Activated naive CD4-positive, alpha-beta T cell treated with anti-CD3 and anti-CD28 coated beads, Interleukin-2, amount 50 U/mL, for 72 hours (primary cell): ENCODE results near the gene NFATC2. TPM values are rescaled to one million over a fixed set of nuclear protein-coding genes. Genes with fewer than 3 reads are reported as not detected.

Experiments used
- ATAC-seq, 2 donors: fragments of 150-1000 bp; cut with Tn5 transposase; 2 replicates each; pipeline ENCODE4 v1.10.0; 2021; ENCODE audit warnings: mild to moderate bottlenecking in 2 of 2, moderate library complexity in 2 of 2
- DNase-seq, 2 donors: peaks; one replicate each; pipeline ENCODE4 v3.0.0; 2021 to 2022; ENCODE audit warnings: low spot score in 2 of 2
- H3K27ac Mint-ChIP-seq, 2 donors: one replicate each; pipeline ENCODE4 v1.8.0; 2022; ENCODE audit warnings: mild to moderate bottlenecking in 2 of 2, mixed read lengths in 2 of 2
- H3K36me3 Mint-ChIP-seq, 2 donors: one replicate each; pipeline ENCODE4 v1.8.0; 2022; ENCODE audit warnings: mixed read lengths in 2 of 2
- H3K9me3 Mint-ChIP-seq, 2 donors: one replicate each; pipeline ENCODE4 v1.8.0; 2022; ENCODE audit warnings: mixed read lengths in 2 of 2
- total RNA-seq, 2 donors: library from RNA; stranded (reverse); gene quantifications; one replicate each; pipeline ENCODE4 v1.2.3, GENCODE V29; 2022

Gene NFATC2
- total RNA-seq, 2 donors from 2014 or later = 29.9 to 39.4 TPM

DNA sequence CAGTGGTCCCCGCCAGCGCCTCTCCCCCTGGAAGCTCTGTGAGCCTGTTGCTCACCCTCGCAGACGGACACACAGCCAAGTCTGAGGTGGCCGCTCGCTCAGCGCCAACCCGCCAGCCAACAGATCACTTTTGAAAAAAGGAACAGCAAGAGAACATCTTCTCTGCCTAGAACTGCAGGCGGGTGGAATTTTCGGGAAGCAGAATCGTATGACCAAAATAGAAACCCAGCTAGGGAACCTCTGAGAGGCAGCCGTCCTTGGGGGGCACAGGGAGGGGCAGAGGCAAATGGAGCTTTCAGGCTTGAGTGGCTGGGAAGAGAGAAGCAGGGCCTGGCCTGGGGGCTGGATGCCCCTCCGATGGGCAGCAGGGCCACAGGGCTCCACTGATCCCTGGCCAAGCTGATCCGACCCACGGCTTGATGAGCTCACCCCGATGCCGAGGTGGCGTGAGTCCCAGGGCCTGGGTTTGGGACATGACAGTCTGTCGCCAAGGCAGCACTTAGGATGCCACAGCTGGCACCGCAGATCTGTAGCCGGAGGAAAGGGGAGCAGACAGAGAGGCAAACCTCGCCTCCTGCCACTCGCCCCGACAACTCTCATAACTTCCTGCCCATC is 9.8 kb downstream of the NFATC2 start:
- Mint-ChIP-seq H3K27ac (peak overlapping the region; percentile 87 to 94), H3K9me3 (no peaks in the 10 kb centered on the region), H3K36me3 (peaks cover 3 to 20% of the 10 kb centered on the region in 2 donors)
- ATAC-seq (no peak), DNase-seq (no peak)

DNA sequence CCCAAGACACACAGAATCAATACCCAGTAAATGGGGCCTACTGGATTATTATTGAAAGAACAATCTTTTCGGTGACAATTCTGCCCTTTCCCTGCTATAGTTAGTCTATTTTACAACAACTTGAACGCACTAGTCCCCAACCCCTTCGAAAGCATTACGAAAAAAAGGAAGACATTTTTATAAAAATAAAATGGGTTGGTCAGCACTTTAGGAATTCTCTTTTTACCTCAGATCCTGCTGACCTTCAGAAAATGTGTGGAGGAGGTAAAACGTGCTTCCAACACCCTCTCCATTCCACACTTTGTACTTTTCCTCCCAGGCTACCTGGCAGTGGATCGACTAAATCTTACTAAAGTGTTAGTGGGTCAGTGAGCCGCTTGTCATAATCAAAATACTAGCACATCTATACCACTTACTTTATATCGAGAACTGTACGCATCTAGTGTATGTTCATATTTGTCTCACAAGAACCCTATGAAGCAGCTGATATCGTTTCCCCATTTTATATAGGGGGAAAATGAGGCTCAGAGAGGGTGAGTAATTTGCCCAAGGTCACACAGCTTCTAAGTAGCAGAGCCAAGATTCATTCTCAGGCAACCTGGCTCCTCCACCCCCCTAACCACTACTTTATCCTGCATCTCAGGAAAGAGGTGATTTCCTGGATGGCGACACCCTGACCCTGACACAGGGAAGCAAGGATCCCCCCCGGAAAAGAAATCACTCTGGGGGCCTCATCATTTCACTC is 10.6 kb downstream of the NFATC2 start:
- ATAC-seq (peak in 1 of 2 donors; percentile 8), DNase-seq (no peak)
- H3K27ac Mint-ChIP-seq = peak overlapping the region; percentile 94 to 99
- no peaks in the 10 kb centered on the region for H3K9me3 Mint-ChIP-seq
- H3K36me3 Mint-ChIP-seq = peaks cover 0 to 24% of the 10 kb centered on the region in 2 donors

DNA sequence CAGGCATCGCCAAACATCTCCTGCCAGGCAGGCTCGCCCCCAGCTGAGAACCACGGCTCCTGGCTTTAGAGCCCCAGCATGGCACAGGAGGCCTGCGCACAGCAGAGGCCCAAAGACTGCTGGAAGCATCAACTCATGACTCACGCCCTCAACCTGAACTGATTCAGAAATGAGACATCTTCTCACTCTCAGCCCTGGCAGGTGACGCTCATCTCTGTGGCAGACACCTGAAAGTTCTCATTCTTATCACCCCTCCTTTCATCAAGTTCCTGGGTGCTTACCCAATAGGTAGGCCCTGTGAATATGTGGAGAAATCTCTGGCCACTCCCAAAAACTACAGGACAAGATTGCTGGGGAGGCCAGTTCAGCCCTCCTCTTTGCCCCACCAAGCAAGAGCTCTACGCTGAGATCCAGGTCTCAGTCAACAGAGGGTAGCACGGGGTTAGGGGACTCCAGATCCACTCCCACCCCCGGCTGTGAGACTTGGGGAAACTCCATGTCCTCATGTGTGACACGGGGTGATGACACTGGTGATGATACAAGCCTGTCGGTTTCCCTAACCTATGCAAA is 11.3 kb downstream of the NFATC2 start:
- DNase-seq (peak; percentile 73 to 87), ATAC-seq (peak; percentile 85 to 86)
- peak overlapping the region; percentile 94 to 99 for H3K27ac Mint-ChIP-seq
- H3K9me3 Mint-ChIP-seq = no peaks in the 10 kb centered on the region
- peaks cover 0 to 25% of the 10 kb centered on the region in 2 donors for H3K36me3 Mint-ChIP-seq

DNA sequence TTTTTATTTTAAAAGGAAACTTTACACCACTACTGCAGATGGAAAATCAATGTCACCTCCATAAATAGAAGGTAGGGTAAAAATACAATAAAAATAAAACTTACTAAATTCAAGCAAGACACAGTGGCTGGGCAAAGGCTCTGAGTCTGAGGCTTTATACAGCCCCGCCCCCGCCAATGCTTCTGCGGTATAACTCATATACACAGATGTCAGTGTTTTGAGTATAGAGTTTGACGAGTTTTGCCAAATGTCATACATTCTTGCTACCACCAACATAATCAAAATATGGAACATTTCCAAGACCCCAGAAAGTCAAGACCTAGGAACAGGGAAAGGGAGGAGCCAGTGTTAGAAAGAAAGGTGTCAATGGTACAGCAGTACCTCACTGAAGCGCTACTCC is 12.8 kb downstream of the NFATC2 start:
- peaks cover 0 to 25% of the 10 kb centered on the region in 2 donors for H3K36me3 Mint-ChIP-seq

DNA sequence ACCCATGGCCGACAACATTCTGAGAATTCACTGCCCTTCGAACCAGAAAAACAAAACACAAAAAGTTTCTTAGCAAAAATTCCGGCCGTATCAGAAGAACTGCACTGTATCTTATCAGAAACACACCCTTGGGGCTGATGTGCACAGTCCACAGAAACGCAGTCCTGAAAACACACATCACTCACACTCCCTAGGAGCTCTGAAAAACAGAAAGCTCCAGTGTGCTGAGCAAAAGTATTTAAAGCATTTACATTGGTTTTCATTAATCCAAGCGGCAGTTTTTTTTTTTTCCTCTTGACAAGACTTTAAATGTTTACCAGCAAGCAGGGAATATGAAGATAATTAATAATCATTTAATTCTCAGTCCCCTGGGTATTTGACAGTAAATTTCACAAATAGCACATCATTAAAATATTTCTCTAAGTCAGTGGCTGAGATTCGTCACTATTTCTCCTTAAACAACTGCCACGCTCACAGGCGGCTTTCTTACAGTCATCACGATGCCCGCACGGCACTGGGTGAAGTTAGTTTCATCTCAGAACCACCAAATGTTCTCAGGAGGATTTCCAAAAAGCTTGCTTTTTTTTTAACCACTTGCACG is 13.3 kb downstream of the NFATC2 start:
- H3K9me3 Mint-ChIP-seq = no peaks in the 10 kb centered on the region
- peak overlapping the region; percentile 94 to 99 for H3K27ac Mint-ChIP-seq
- ATAC-seq (peak; percentile 2 to 6), DNase-seq (peak in 1 of 2 donors; percentile 45)
- H3K36me3 Mint-ChIP-seq = peaks cover 0 to 30% of the 10 kb centered on the region in 2 donors

More for the DNA sequence above, 12.8 kb downstream of the NFATC2 start:
- no peaks in the 10 kb centered on the region for H3K9me3 Mint-ChIP-seq
- H3K27ac Mint-ChIP-seq = peak overlapping the region; percentile 94 to 99
- DNase-seq = peak in 1 of 2 donors; percentile 64
- peak; percentile 6 to 33 for ATAC-seq

DNA sequence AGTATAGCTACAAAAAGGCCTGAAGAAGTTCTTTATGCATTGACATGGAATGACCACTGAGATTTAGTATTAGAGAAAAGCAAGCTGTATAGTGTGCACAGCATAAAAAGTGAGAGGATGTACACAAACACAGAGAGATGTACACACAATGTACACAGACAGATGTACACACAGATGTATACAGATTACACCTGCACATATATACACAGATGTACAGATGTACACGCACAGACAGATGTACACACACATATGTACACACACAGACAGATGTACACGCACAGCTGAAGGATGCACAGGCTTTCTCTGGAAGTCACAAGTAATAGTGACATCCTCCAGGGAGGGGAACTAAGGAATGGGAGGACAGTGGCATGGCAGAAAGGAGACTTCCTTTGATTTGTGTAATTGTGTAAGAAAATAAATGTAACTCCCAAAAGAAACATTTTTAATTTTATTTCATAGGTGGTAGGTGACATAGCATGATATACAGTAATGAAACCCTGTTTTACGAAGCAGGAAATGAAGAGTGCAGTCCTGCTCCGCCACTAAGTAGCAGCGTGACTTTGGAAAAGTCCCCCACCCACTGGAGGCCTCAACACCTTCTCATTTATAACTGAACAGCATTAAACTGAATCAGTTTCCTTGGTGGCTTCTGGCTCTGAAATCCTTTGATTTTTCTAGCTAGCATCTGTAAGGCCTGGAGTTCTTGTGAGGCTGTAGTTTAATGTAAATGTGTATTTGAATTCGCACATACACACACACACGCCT is 14.1 kb downstream of the NFATC2 start:
- peaks cover 0 to 32% of the 10 kb centered on the region in 2 donors for H3K36me3 Mint-ChIP-seq
- ATAC-seq (peak; percentile 39 to 43), DNase-seq (peak in 1 of 2 donors; percentile 50)
- peak overlapping the region; percentile 94 to 99 for H3K27ac Mint-ChIP-seq
- no peaks in the 10 kb centered on the region for H3K9me3 Mint-ChIP-seq

DNA sequence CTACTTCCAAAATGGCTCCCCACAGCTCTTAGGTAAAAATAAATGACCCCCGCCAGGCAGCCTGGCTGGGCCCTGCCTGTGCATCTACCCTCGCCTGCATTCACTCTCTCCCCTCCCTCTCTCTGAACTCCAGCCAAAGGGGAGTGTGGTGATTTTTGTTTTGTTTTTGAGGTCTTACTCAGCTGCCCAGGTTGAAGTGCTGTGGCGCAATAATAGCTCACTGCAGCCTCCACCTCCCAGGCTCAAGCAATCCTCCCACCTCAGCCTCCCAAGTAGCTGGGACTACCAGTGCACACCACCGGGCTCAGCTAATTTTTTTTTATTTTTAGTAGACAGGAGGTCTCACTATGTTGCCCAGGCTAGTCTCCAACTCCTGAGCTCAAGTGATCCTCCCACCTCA is 15.8 kb downstream of the NFATC2 start:
- Mint-ChIP-seq H3K9me3 (no peaks in the 10 kb centered on the region), H3K27ac (peak overlapping the region; percentile 94 to 96), H3K36me3 (peaks cover 9 to 45% of the 10 kb centered on the region in 2 donors)
- ATAC-seq (no peak), DNase-seq (no peak)

DNA sequence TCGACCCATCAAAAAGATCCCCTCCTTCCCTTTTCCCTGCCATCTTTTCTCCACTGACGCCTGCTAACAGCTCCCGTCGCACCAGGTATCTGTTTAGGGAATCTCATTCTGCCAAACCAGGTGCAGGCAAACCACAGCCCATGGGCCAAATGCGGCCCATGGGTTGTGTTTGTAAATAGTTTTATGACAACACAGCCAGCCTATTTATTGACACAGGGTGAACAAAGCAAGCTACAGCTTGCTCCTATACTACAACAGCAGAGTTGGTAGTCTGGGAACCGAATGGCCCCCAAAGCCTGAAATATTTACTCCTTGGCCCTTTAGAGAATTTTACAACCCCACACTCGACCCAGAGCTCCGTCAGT is 16.4 kb downstream of the NFATC2 start:
- Mint-ChIP-seq H3K27ac (peak overlapping the region; percentile 94 to 96), H3K36me3 (peaks cover 11 to 49% of the 10 kb centered on the region in 2 donors), H3K9me3 (no peaks in the 10 kb centered on the region)
- ATAC-seq = no peak
- DNase-seq = no peak

DNA sequence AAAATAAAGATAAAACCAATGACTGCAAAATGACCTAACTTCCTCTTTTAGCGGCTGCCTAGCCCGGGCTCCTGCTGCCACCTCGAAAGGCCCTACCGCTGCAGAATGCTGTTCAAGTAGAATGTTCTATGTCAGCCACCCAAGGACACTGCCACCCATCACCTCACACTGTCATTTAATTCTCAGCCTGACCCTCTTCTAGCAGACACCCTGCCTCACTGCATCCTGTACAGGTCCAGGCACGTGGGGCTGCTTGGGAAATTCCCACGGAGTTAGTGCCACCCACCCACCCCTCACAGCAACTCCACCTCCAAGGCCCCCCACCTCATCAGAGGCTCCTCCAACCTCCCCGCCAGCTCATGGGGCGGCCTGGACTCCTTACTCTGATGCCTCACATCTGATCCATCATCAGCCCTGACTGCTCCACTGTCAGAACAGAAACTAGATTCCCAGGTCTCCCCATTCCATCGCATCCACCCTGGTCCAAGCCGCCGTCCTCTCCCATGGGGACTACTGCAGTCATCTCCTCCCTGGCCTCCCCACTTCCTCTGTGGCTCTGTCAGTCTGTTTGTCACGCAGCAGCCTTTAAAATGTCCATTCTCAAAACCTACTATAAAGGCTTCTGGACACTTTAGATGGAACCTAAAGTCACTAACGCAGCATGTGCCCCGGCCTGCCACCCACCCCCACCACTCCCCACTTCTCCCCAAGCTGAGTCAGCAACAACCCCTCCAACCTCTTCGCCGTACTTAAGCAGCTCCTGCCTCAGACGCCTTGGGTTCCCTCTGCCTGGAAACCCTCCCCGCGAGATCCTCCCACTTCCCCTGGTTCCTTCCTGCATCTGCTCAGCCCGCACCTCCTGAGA is 17.0 kb downstream of the NFATC2 start:
- DNase-seq (no peak), ATAC-seq (peak; percentile 12 to 37)
- H3K27ac Mint-ChIP-seq = peak overlapping the region; percentile 94 to 96
- no peaks in the 10 kb centered on the region for H3K9me3 Mint-ChIP-seq
- peaks cover 12 to 48% of the 10 kb centered on the region in 2 donors for H3K36me3 Mint-ChIP-seq

DNA sequence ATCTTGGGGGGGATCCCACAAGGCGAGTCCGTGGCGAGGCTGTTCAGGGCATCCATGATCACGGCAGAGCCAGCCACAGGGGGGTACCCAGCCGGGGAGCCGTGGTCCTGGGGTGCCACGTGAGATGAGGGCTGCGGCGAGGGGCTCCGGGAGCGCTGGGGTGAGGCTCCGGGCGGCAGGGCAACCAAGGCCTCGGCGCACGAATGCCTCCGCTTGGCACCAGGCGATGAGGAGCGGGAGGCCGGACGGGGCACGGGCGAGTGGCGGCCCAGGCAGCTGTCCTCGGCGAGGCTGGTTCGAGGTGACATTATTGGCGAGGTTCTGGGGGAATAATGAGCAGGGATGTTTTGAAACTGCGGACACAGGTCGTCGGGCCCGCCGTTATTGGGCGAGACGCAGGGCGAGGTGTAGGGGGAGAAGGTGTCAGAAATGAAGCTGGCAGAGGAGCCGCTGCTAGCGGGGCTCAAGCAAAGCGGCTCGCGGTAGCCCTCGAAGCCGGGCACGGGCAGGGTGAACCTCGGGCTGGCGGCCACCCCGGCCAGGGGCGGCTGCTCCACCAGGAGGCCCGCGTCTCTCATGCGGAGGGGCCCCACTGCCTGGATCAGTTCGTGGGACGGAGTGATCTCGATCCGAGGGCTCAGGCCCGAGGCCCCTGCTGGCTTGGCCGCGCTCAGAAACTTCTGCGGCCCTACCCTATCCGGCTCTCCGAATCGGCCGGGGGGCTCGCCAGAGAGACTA is 19.1 kb downstream of the NFATC2 start:
- no peaks in the 10 kb centered on the region for H3K9me3 Mint-ChIP-seq
- ATAC-seq = no peak
- peaks cover 16 to 52% of the 10 kb centered on the region in 2 donors for H3K36me3 Mint-ChIP-seq
- H3K27ac Mint-ChIP-seq = no peak overlapping the region
- no peak for DNase-seq

DNA sequence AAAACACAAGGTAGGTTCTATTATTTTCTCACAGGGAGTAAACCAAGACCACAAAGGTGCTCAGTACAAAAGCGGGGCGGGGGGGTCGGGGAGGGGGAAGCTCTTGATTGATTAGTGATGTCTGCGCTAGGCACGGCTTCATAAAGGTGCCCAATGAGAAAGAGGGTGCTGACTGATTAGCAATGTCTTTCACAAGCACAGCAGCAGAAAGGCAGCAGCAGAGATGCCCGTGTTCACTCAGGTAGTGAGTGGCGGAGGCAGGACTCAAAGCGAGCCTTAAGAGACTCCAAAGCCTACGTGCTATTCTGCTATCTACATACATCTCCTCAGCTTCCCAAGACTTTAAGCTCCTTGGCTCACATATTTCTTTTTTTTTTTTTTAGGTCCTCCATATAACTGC is 20.3 kb downstream of the NFATC2 start:
- no peak for ATAC-seq
- Mint-ChIP-seq H3K9me3 (no peaks in the 10 kb centered on the region), H3K36me3 (peaks cover 25 to 54% of the 10 kb centered on the region in 2 donors)

DNA sequence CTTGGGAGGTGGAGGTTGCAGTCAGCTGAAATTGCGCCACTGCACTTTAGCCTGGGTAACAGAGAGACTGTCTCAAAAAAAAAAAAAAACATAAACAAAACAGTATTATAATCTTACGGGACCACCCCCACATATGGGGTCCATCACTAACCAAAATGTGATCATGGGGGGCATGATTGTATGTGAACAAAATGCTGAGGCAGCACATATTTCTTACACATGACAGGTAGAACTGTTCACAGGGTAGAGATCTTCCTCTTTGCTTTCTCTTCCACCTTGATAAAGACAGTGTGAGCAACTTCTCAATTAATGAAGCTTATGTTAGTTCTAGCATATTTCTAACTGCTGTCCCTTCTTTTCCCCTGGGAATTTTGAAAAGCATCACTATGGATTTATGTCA is 24.7 kb downstream of the NFATC2 start:
- Mint-ChIP-seq H3K36me3 (peaks cover 41 to 83% of the 10 kb centered on the region in 2 donors), H3K9me3 (no peaks in the 10 kb centered on the region), H3K27ac (no peak overlapping the region)
- ATAC-seq (no peak), DNase-seq (no peak)

More for the DNA sequence above, 20.3 kb downstream of the NFATC2 start:
- no peak for DNase-seq
- no peak overlapping the region for H3K27ac Mint-ChIP-seq

DNA sequence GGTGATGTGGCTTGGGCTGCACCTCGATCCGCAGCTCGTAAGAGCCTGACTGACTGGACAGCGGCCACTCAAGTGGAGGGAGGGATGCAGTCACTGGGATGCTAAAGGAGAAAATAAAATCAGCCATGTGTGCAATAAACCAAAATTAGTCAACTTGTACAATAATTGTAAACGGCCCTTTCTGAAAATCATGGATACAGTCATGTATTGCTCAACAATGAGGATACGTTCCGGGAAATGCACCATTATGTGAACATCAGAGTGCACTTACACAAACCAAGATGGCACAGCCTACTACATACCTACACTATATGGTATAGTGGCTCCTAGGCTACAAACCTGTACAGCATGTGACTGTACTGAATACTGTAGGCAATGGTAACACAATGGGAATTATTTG is 25.7 kb downstream of the NFATC2 start:
- DNase-seq (no peak), ATAC-seq (no peak)
- H3K36me3 Mint-ChIP-seq = peaks cover 41 to 78% of the 10 kb centered on the region in 2 donors

DNA sequence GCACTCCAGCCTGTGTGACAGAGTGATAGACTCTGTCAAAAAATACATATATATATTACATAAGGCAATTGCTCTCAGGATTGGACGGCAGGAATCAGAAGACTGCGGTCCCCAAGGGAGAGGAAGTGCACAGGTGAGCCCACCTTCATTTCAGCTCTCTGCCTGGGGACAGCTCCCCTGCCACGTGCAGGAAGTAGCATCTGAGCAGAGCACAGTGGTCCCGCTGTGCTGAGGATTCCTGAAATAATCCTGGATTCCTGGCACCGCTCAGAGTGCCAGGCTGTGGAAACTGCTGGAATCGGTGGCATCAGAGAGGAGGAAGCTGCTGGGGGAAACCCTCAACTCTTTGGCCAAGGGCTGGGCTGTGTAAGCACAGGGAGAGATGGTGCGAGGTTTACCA is 27.7 kb downstream of the NFATC2 start:
- H3K36me3 Mint-ChIP-seq = peaks cover 45 to 81% of the 10 kb centered on the region in 2 donors
- DNase-seq (no peak), ATAC-seq (no peak)
- no peak overlapping the region for H3K27ac Mint-ChIP-seq
- H3K9me3 Mint-ChIP-seq = peaks cover 0 to 10% of the 10 kb centered on the region in 2 donors

More for the DNA sequence above, 25.7 kb downstream of the NFATC2 start:
- Mint-ChIP-seq H3K9me3 (peaks cover 0 to under 1% of the 10 kb centered on the region in 2 donors), H3K27ac (no peak overlapping the region)

DNA sequence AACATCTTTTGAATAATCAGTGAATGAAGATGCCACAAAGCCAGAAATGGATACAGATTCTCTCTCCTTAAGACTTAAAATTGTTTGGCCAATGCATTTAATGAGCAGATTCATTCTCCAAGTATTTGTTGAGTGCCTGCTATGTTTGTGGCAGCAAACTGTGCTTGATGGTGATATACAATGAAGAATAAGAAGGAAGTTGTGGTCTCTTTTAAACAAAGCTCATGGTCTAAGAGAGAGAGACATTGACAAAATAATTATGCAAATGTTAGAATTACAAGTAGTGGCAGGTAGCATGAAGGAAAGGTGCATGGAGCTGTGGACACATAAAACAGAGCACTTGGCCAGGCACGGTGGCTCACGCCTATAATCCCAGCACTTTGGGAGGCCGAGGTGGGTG is 28.3 kb downstream of the NFATC2 start:
- Mint-ChIP-seq H3K27ac (no peak overlapping the region), H3K36me3 (peaks cover 45 to 87% of the 10 kb centered on the region in 2 donors), H3K9me3 (peaks cover 0 to 10% of the 10 kb centered on the region in 2 donors)
- no peak for DNase-seq
- no peak for ATAC-seq
